Kidney (tissue), 14 donors: ENCODE data around the gene ANKS1B. TPM values are rescaled to one million over a fixed set of nuclear protein-coding genes. Genes with fewer than 3 reads are reported as not detected.

Source experiments
- DNase-seq, 5 donors: peaks; one replicate each; pipeline ENCODE4 v3.0.0-alpha.2; 2013 to 2020
- FAIRE-seq: peaks from 2 replicates; lab custom pipeline; 2012; peaks lifted over from hg19 to GRCh38; lab: Jason Lieb, UNC
- H3K27ac ChIP-seq, 2 donors: one replicate each; pipeline ENCODE4 v1.7.0; 2013; ENCODE audit warnings: low read depth in 2 of 2, low read length in 2 of 2, inconsistent platforms in 1 of 2
- H3K27me3 ChIP-seq: one replicate; pipeline ENCODE4 v1.7.1; 2013; ENCODE audit warnings: low read length, inconsistent platforms; ENCODE audit not compliant: control insufficient read depth, insufficient read depth
- H3K36me3 ChIP-seq, 3 donors: one replicate each; pipeline versions ENCODE4 v1.7.0 to v1.7.1; 2013; ENCODE audit warnings: low read length in 3 of 3, control low read depth in 1 of 3, inconsistent platforms in 1 of 3; ENCODE audit not compliant: insufficient read depth in 3 of 3, control insufficient read depth in 2 of 3
- H3K4me1 ChIP-seq, 3 donors: one replicate each; pipeline versions ENCODE4 v1.7.0 to v1.7.1; 2013; ENCODE audit warnings: low read length in 3 of 3, inconsistent platforms in 1 of 3, low read depth in 1 of 3; ENCODE audit not compliant: control insufficient read depth in 2 of 3, insufficient read depth in 2 of 3
- H3K4me3 ChIP-seq, 3 donors: one replicate each; pipeline versions ENCODE4 v1.7.0 to v1.8.1; 2013; ENCODE audit warnings: low read length in 3 of 3, control low read depth in 1 of 3, inconsistent platforms in 1 of 3
- H3K9ac ChIP-seq, 3 donors: one replicate each; pipeline versions ENCODE4 v1.7.0 to v1.7.1; 2013; ENCODE audit warnings: low read length in 3 of 3, control low read depth in 1 of 3, inconsistent platforms in 1 of 3
- H3K9me3 ChIP-seq, 3 donors: one replicate each; pipeline versions ENCODE4 v1.7.0 to v1.7.1; 2013; ENCODE audit warnings: low read length in 3 of 3, control low read depth in 1 of 3, inconsistent platforms in 1 of 3; ENCODE audit not compliant: control insufficient read depth in 2 of 3, insufficient read depth in 1 of 3
- CTCF ChIP-seq: IDR thresholded peaks from 3 replicates; pipeline ENCODE4 v1.5.1; 2012; ENCODE audit warnings: mild to moderate bottlenecking, moderate library complexity, borderline replicate concordance; ENCODE audit not compliant: insufficient read depth; ENCODE audit errors: extremely low read depth
- intact Hi-C: fragments of 100-400 bp; cut with DNase I; formaldehyde crosslinking; loops from one replicate; pipeline ENCODE4 v1.11.1; 2022
- polyA plus RNA-seq: library from polyadenylated mRNA; stranded (reverse); fragments of 350-450 nt; fragmentation: Illumina TruSeq; extraction: RNeasy Lipid Tissue Mini Kit (QIAGEN cat#74804); gene quantifications from one replicate; pipeline ENCODE4 v1.2.3, GENCODE V29; 2014; ENCODE audit warnings: low read depth, low replicate concordance; ENCODE audit not compliant: insufficient read depth
- total RNA-seq: library from RNA; stranded (reverse); fragmentation: NEBNext Ultra II Directional; extraction: Animal tissue kit (Norgen Biotek cat#: 25700); gene quantifications from one replicate; pipeline ENCODE4 v1.2.1, GENCODE V29; 2021
- donor health status: control.
- donor health status: control.
- donor health status: control.
- donor health status: control.
- donor health status: control.
- donor health status: DM: yes; HTN: yes; CAD: no.
- donor health status: Normal renal cell carcinoma (clear cell type).

Gene ANKS1B
- total and polyA plus RNA-seq, 2 donors from 2014 or later = 1.7 to 5.8 TPM

- DNase-seq = no peak
- Histone ChIP-seq H3K36me3 (no peaks in the 10 kb centered on the region), H3K27ac (no peak overlapping the region), H3K27me3 (no peaks in the 10 kb centered on the region), H3K4me1 (no peaks in the 10 kb centered on the region), H3K9me3 (no peaks in the 10 kb centered on the region), H3K9ac (no peak overlapping the region), H3K4me3 (no peak overlapping the region)
- intact Hi-C loops = no loop called here
- TF ChIP-seq CTCF = no peak
- no peak for FAIRE-seq
Measured at GRCh38 chr12:99110212-99110611, 874.5 kb downstream of the ANKS1B start.

GRCh38 chr12:99108924-99109323 is 875.8 kb downstream of the ANKS1B start:
- H3K4me1 ChIP-seq = no peaks in the 10 kb centered on the region
- H3K9ac ChIP-seq = no peak overlapping the region
- no peaks in the 10 kb centered on the region for H3K9me3 ChIP-seq
- no peak for FAIRE-seq
- no peak for DNase-seq
- no peaks in the 10 kb centered on the region for H3K36me3 ChIP-seq
- intact Hi-C loops = no loop called here
- no peak for TF ChIP-seq CTCF
- H3K27ac ChIP-seq = no peak overlapping the region
- no peaks in the 10 kb centered on the region for H3K27me3 ChIP-seq
- H3K4me3 ChIP-seq = no peak overlapping the region

GRCh38 chr12:99099786-99100185 is 885.0 kb downstream of the ANKS1B start:
- Histone ChIP-seq H3K4me1 (no peaks in the 10 kb centered on the region), H3K36me3 (no peaks in the 10 kb centered on the region), H3K27ac (no peak overlapping the region), H3K27me3 (no peaks in the 10 kb centered on the region), H3K9ac (no peak overlapping the region), H3K9me3 (no peaks in the 10 kb centered on the region), H3K4me3 (no peak overlapping the region)
- no peak for TF ChIP-seq CTCF
- no peak for FAIRE-seq
- intact Hi-C loops = no loop called here
- DNase-seq = peak in 1 of 5 donors; percentile 16

GRCh38 chr12:99097171-99097570 is 887.6 kb downstream of the ANKS1B start:
- H3K27me3 ChIP-seq = no peaks in the 10 kb centered on the region
- intact Hi-C loops = no loop called here
- no peak for FAIRE-seq

More at GRCh38 chr12:99097171-99097570, 887.6 kb downstream of the ANKS1B start:
- Histone ChIP-seq H3K4me1 (no peaks in the 10 kb centered on the region), H3K4me3 (no peak overlapping the region), H3K9ac (no peak overlapping the region), H3K9me3 (no peaks in the 10 kb centered on the region), H3K27ac (no peak overlapping the region), H3K36me3 (no peaks in the 10 kb centered on the region)
- DNase-seq = no peak
- TF ChIP-seq CTCF = no peak
